Suprapubic skin (tissue), 3 donors: ENCODE data around the gene C1QC.

ENCODE experiments used
- CTCF ChIP-seq, 2 donors: fragments of 200-600 bp in 1 of 2; fragments of 450-650 bp in 1 of 2; sonication (generic) in 1 of 2; IDR thresholded peaks; one replicate each; pipeline ENCODE4 v1.5.1; 2016 to 2019; ENCODE audit warnings: antibody characterized with exemption in 2 of 2, mild to moderate bottlenecking in 1 of 2, moderate library complexity in 1 of 2
- POLR2A ChIP-seq, 2 donors: fragments of 450-650 bp; IDR thresholded peaks; one replicate each; pipeline ENCODE4 v1.6.1; 2017; ENCODE audit warnings: antibody characterized with exemption in 2 of 2, mild to moderate bottlenecking in 2 of 2, moderate library complexity in 2 of 2

GRCh38 chr1:22600817-22601605, 42.4 kb upstream of the C1QC start:
- TF ChIP-seq CTCF (IDR thresholded peaks at IDR 0.05) (no peak), POLR2A (IDR thresholded peaks at IDR 0.05) (no peak)
